A673 (cell line): Measurements from ENCODE around the gene TMEM179B. TPM values are rescaled to one million over a fixed set of nuclear protein-coding genes. Genes with fewer than 3 reads are reported as not detected.

Source experiments
- BruUV-seq: library from RNA; stranded (reverse); fragments of 400-500 nt; replicated peaks from 2 replicates; lab custom pipeline; 2021; lab: Mats Ljungman, UMichigan
- CTCF ChIA-PET: fragments of 300-600 bp; sonication (Branson Sonifier 250); formaldehyde crosslinking; loops from one replicate; lab custom pipeline; 2022; ENCODE audit warnings: antibody characterized with exemption; lab: Charles Lee
- POLR2A ChIA-PET: fragments of 300-600 bp; sonication (Branson Sonifier 250); formaldehyde crosslinking; loops from one replicate; lab custom pipeline; 2022; ENCODE audit warnings: antibody characterized with exemption; ENCODE audit not compliant: low non-redundant PET; lab: Charles Lee
- DNase-seq: peaks from one replicate; pipeline ENCODE4 v3.0.0-alpha.2; 2015; ENCODE audit warnings: low spot score
- H3K27ac ChIP-seq: fragments of 200-600 bp; sonication (generic); 2 replicates; pipeline ENCODE4 v1.5.1; 2016; ENCODE audit warnings: mixed run types, low read depth, mild to moderate bottlenecking, mixed read lengths, antibody characterized with exemption, low read length; ENCODE audit not compliant: poor library complexity, severe bottlenecking
- H3K27me3 ChIP-seq: fragments of 200-600 bp; sonication (generic); replicated peaks from 2 replicates; pipeline ENCODE4 v1.6.1; 2017; ENCODE audit warnings: mixed run types, low read depth, mild to moderate bottlenecking, mixed read lengths, antibody characterized with exemption, low read length; ENCODE audit not compliant: insufficient read depth, poor library complexity
- H3K36me3 ChIP-seq: fragments of 200-600 bp; sonication (generic); 2 replicates; pipeline ENCODE4 v1.6.1; 2016; ENCODE audit warnings: mixed run types, mild to moderate bottlenecking, mixed read lengths, antibody characterized with exemption, low read length; ENCODE audit not compliant: insufficient read depth, poor library complexity, severe bottlenecking
- H3K4me1 ChIP-seq: fragments of 200-600 bp; sonication (generic); 2 replicates; pipeline ENCODE4 v1.6.1; 2017; ENCODE audit warnings: mixed run types, mild to moderate bottlenecking, mixed read lengths, antibody characterized with exemption, low read length; ENCODE audit not compliant: insufficient read depth, poor library complexity, severe bottlenecking
- H3K4me3 ChIP-seq: fragments of 200-600 bp; sonication (generic); 2 replicates; pipeline ENCODE4 v1.5.1; 2016; ENCODE audit warnings: low read depth, mixed run types, mild to moderate bottlenecking, mixed read lengths, low read length; ENCODE audit not compliant: poor library complexity, severe bottlenecking
- H3K9me3 ChIP-seq: fragments of 200-600 bp; sonication (generic); 2 replicates; pipeline ENCODE4 v1.6.1; 2016; ENCODE audit warnings: mixed run types, low read depth, mild to moderate bottlenecking, mixed read lengths, antibody characterized with exemption, low read length; ENCODE audit not compliant: poor library complexity, severe bottlenecking
- EZH2 ChIP-seq: fragments of 200-600 bp; sonication (generic); IDR thresholded peaks from 2 replicates; pipeline ENCODE4 v1.6.1; 2017; ENCODE audit warnings: borderline replicate concordance, low read depth, mild to moderate bottlenecking, mixed read lengths, antibody characterized with exemption, low read length; ENCODE audit not compliant: poor library complexity, severe bottlenecking
- intact Hi-C: fragments of 100-400 bp; cut with micrococcal nuclease; formaldehyde crosslinking; loops from one replicate; pipeline ENCODE4 v1.10.0; 2022; ENCODE audit not compliant: unreplicated experiment
- total RNA-seq: library from RNA; stranded (reverse); gene quantifications from 2 replicates; pipeline ENCODE4 v1.2.3, GENCODE V29; 2021
- TF ChIP-seq, protein P1 (sequence below): fragments of 300-800, 200-600 bp; sonication (generic); conservative IDR thresholded peaks from 2 replicates; pipeline ENCODE4 v1.5.1; 2017; ENCODE audit warnings: low read depth, mild to moderate bottlenecking, antibody characterized with exemption, low read length, moderate library complexity, mixed read lengths

Gene TMEM179B
- total RNA-seq, 1 experiment from 2014 or later = 52.1 TPM

DNA sequence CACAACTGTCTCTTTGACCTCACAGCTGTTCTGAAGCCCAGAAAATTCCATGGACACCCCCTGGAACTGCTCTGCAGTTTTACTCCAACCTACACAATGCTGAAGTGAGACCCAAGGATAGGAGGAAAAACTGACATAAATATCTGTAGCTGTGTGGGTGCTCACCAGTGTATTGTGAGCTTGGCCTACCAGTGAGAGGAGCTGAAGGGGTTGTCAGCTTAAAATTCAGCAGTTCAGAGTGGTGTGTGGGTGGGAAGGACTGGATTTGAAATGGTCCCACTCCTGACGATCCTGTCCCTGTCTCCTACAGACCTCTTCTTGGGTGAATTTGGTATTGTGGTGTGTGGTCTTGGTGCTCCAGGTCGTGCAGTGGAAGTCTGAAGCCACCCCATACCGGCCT lies 2.4 kb downstream of the TMEM179B start:
- Histone ChIP-seq H3K4me1 (peaks cover 33% of the 10 kb centered on the region), H3K27ac (peak overlapping the region; percentile 39), H3K27me3 (no peaks in the 10 kb centered on the region), H3K36me3 (peaks cover 56% of the 10 kb centered on the region), H3K4me3 (no peak overlapping the region), H3K9me3 (no peaks in the 10 kb centered on the region)
- ChIA-PET CTCF (interaction anchor here (0.8 kb wide), 1 partner anchor 365 kb away, joined by 3 read pairs; no protein-coding TSS in a partner anchor), POLR2A (no interaction called here)
- DNase-seq = no peak
- TF ChIP-seq EZH2 = no peak
- TF ChIP-seq, protein P1, sequence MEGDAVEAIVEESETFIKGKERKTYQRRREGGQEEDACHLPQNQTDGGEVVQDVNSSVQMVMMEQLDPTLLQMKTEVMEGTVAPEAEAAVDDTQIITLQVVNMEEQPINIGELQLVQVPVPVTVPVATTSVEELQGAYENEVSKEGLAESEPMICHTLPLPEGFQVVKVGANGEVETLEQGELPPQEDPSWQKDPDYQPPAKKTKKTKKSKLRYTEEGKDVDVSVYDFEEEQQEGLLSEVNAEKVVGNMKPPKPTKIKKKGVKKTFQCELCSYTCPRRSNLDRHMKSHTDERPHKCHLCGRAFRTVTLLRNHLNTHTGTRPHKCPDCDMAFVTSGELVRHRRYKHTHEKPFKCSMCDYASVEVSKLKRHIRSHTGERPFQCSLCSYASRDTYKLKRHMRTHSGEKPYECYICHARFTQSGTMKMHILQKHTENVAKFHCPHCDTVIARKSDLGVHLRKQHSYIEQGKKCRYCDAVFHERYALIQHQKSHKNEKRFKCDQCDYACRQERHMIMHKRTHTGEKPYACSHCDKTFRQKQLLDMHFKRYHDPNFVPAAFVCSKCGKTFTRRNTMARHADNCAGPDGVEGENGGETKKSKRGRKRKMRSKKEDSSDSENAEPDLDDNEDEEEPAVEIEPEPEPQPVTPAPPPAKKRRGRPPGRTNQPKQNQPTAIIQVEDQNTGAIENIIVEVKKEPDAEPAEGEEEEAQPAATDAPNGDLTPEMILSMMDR = no peak
- BruUV-seq = no TSS peak
- intact Hi-C loops = loop anchor here (5.0 kb wide), 2 partner anchors 53 to 93 kb away; partner anchors contain the start of gene SLC3A2

DNA sequence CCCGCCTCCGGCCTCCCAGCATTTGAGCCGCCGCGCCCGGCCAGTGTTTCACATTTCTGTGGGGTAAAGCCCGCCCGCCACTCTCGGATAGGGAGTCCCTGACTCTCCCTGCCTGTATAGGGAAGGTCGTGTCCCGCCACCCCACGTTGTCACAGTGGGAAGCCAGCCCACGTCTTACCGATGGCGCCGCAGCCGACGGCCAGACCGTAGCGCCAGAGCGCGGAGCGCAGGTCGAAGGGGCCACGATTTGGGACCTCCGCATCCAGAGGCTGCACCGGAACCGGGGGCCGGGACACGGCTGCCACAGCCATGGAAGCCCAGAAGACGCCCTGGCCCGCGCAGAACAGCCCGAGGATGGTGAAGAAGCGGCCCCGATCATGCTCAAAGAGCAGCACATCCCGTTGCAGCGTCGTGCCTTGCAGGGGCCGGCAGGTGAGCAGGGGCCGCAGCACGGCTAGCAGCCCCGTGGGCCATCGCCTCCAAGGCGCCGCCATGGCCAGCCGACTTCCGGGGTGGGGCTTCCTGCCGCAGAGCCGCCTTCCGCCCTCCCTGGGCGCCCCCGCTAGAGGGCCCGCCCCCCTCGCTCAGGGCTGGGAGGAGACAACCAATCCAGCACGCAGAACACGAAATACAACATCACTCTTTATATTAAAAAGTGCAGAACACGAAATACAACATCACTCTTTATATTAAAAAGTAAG lies 4.4 kb downstream of the TMEM179B start, which contains the start of gene TMEM223:
TMEM223 (minus strand) TSS at position 506 of the 701 bp plus-strand sequence; CDS start at position 494, 12 bp downstream.
- Histone ChIP-seq H3K27ac (peak within 1 kb of the TSS; percentile 91), H3K27me3 (no peaks in the 10 kb centered on the region), H3K4me1 (peaks cover 37% of the 10 kb centered on the region), H3K9me3 (no peaks in the 10 kb centered on the region), H3K36me3 (peaks cover 67% of the 10 kb centered on the region), H3K4me3 (peak within 1 kb of the TSS; percentile 97)
- TF ChIP-seq EZH2 = no peak
- TF ChIP-seq, protein P1 = 0 out of 2 replicates have a peak, but pooled peaks have one; percentile 23
- peak; percentile 95 for DNase-seq
- ChIA-PET POLR2A (interaction anchor here (0.6 kb wide), 1 partner anchor 93 kb away, joined by 6 read pairs; no protein-coding TSS in a partner anchor), CTCF (interaction anchor here (0.6 kb wide), 1 partner anchor 65 kb away, joined by 3 read pairs; no protein-coding TSS in a partner anchor)
- BruUV-seq = no TSS peak
- intact Hi-C loops = loop anchor here (5.0 kb wide), 1 partner anchor 41 kb away; the partner anchor contains the start of genes STX5 and TEX54

DNA sequence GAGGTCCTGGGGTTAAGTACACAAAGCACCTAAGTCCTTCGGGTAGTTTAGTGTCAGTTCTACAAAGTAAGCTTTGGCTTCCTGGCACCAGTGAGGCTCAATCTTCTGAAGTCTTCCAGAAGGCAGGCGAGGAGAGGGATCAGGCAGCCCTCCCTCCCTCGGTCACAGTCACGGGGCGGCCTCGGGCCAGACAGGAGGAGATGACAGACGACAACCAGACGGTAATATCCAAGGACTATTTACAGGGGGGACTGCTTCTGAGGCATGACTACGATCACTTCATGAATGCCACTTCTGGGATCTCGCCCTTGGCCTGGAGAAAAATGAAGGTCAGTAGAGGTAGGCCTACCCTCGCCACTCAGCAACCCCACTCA lies 5.0 kb downstream of the TMEM179B start:
- no TSS peak for BruUV-seq
- Histone ChIP-seq H3K4me1 (peaks cover 37% of the 10 kb centered on the region), H3K4me3 (peak overlapping the region; percentile 97), H3K36me3 (peaks cover 72% of the 10 kb centered on the region), H3K27me3 (no peaks in the 10 kb centered on the region), H3K9me3 (no peaks in the 10 kb centered on the region), H3K27ac (peak overlapping the region; percentile 91)
- TF ChIP-seq, protein P1 = no peak
- TF ChIP-seq EZH2 = no peak
- CTCF ChIA-PET = no interaction called here
- intact Hi-C loops = loop anchor here (5.0 kb wide), 1 partner anchor 40 kb away; the partner anchor contains the start of genes STX5 and TEX54
- POLR2A ChIA-PET = interaction anchor here (0.7 kb wide), 1 partner anchor 38 kb away, joined by 6 read pairs; the partner anchor contains the start of gene ZBTB3
- no peak for DNase-seq
